Naive thymus-derived CD4-positive, alpha-beta T cell (primary cell): ENCODE results near the gene CASKIN2. TPM values are rescaled to one million over a fixed set of nuclear protein-coding genes. Genes with fewer than 3 reads are reported as not detected.

Experiments used
- ATAC-seq: fragments of 150-1000 bp; cut with Tn5 transposase; 2 replicates; pipeline ENCODE4 v1.10.0; 2021; ENCODE audit warnings: mild to moderate bottlenecking, moderate library complexity
- CTCF ChIA-PET: fragments of 350-600 bp; sonication (Branson Sonifier 250); formaldehyde crosslinking; loops from one replicate; lab custom pipeline; 2021; ENCODE audit warnings: antibody characterized with exemption; lab: Charles Lee
- POLR2A ChIA-PET: fragments of 350-600 bp; sonication (Branson Sonifier 250); formaldehyde crosslinking; loops from one replicate; lab custom pipeline; 2021; ENCODE audit warnings: antibody characterized with exemption, inconsistent platforms; lab: Charles Lee
- DNase-seq, 9 donors: peaks; one replicate each; pipeline versions ENCODE4 v3.0.0 to v3.0.0-alpha.2; 2020 to 2022; ENCODE audit warnings: mixed read lengths in 1 of 9
- H3K27ac ChIP-seq: one replicate; pipeline ENCODE4 v1.7.0; 2013; ENCODE audit warnings: mild to moderate bottlenecking, low read depth, low read length, moderate library complexity
- H3K27me3 ChIP-seq, 2 donors: one replicate each; pipeline ENCODE4 v1.7.0; 2013; ENCODE audit warnings: low read length in 2 of 2, mild to moderate bottlenecking in 2 of 2, moderate library complexity in 2 of 2; ENCODE audit not compliant: control insufficient read depth in 2 of 2, insufficient read depth in 2 of 2
- H3K36me3 ChIP-seq, 3 experiments: 1 replicate in 2 of 3; 2 replicates in 1 of 3; pipeline ENCODE4 v1.7.0; 2013; ENCODE audit warnings: low read length in 3 of 3, mild to moderate bottlenecking in 3 of 3, moderate library complexity in 1 of 3; ENCODE audit not compliant: insufficient read depth in 3 of 3, control insufficient read depth in 2 of 3
- H3K4me1 ChIP-seq, 2 donors: one replicate each; pipeline ENCODE4 v1.7.0; 2013; ENCODE audit warnings: low read length in 2 of 2, mild to moderate bottlenecking in 2 of 2, moderate library complexity in 1 of 2; ENCODE audit not compliant: control insufficient read depth in 2 of 2, insufficient read depth in 2 of 2
- H3K4me3 ChIP-seq: 2 replicates; pipeline ENCODE4 v1.7.0; 2013; ENCODE audit warnings: mild to moderate bottlenecking, low read length
- H3K9me3 ChIP-seq, 3 experiments: 1 replicate in 2 of 3; 2 replicates in 1 of 3; pipeline ENCODE4 v1.7.0; 2013; ENCODE audit warnings: low read length in 3 of 3; ENCODE audit not compliant: control insufficient read depth in 2 of 3
- H3K27ac Mint-ChIP-seq, 9 donors: one replicate each; pipeline ENCODE4 v1.8.0; 2020 to 2022; ENCODE audit warnings: mixed read lengths in 9 of 9, mild to moderate bottlenecking in 8 of 9, moderate library complexity in 5 of 9, inconsistent platforms in 2 of 9
- H3K27me3 Mint-ChIP-seq, 5 donors: one replicate each; pipeline ENCODE4 v1.8.0; 2021 to 2022; ENCODE audit warnings: mixed read lengths in 5 of 5, mild to moderate bottlenecking in 1 of 5
- H3K36me3 Mint-ChIP-seq, 5 donors: one replicate each; pipeline ENCODE4 v1.8.0; 2020 to 2022; ENCODE audit warnings: mixed read lengths in 5 of 5, mild to moderate bottlenecking in 3 of 5, inconsistent platforms in 1 of 5
- H3K4me1 Mint-ChIP-seq, 7 donors: one replicate each; pipeline ENCODE4 v1.8.0; 2020 to 2022; ENCODE audit warnings: mixed read lengths in 7 of 7, mild to moderate bottlenecking in 3 of 7, inconsistent platforms in 1 of 7
- H3K4me3 Mint-ChIP-seq, 10 donors: one replicate each; pipeline ENCODE4 v1.8.0; 2020 to 2022; ENCODE audit warnings: mild to moderate bottlenecking in 10 of 10, mixed read lengths in 10 of 10, moderate library complexity in 6 of 10, inconsistent platforms in 2 of 10
- H3K9me3 Mint-ChIP-seq, 11 donors: one replicate each; pipeline ENCODE4 v1.8.0; 2020 to 2022; ENCODE audit warnings: mixed read lengths in 11 of 11, mild to moderate bottlenecking in 4 of 11, inconsistent platforms in 1 of 11, moderate library complexity in 1 of 11
- intact Hi-C, 2 donors: fragments of 100-400 bp; cut with micrococcal nuclease; formaldehyde crosslinking; loops; one replicate each; pipeline ENCODE4 v1.15.1; 2023
- polyA plus RNA-seq, 2 donors: library from polyadenylated mRNA; unstranded; fragments of 300-500 nt; fragmentation: Illumina TruSeq; gene quantifications; one replicate each; pipeline ENCODE4 v1.2.3, GENCODE V29; 2021
- total RNA-seq, 6 experiments: library from RNA in 5 of 6; stranded (reverse) in 5 of 6; gene quantifications; 1 replicate in 5 of 6; 2 replicates in 1 of 6; pipeline ENCODE4 v1.2.3 and lab custom pipeline; 2021 to 2026

Gene CASKIN2
- total and polyA plus RNA-seq, 7 experiments from 2014 or later = 0.22 to 1.2 (median 0.60) TPM; not detected in 1

DNA sequence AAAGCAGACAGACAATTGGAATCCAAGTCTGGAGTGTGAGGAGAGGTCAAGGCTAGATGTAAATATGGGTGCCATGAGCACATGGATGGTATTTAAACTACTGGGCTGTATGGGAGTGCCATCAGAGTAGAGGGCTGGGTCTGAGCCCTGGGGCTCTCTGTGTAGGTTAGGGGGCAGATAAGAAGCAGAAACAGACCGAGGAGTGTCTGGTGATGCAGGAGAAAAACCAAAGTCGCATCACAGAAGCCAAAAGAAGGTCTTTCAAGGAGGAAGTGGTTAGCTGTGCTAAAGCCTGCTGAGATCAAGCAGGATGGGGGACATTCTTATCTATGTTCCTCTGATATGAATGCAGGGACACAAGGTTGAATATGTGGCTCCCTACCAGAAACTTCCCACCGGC lies 2.9 kb upstream of the CASKIN2 start:
- Histone ChIP-seq H3K9me3 (no peaks in the 10 kb centered on the region), H3K27me3 (no peaks in the 10 kb centered on the region), H3K4me1 (peaks cover 23 to 25% of the 10 kb centered on the region in 2 donors), H3K27ac (peak overlapping the region; percentile 71), H3K36me3 (peaks cover 8 to 37% (median 10%) of the 10 kb centered on the region in 3 experiments), H3K4me3 (peak overlapping the region; percentile 74)
- ATAC-seq (peak; percentile 54), DNase-seq (peak in 7 of 9 donors; percentile 53 to 82 (median 79))
- peaks cover 18 to 28% (median 24%) of the 10 kb centered on the region in 7 donors for H3K4me1 Mint-ChIP-seq
- H3K36me3 Mint-ChIP-seq = peaks cover 0 to 22% (median 7%) of the 10 kb centered on the region in 5 donors
- CTCF ChIA-PET = interaction anchor here (0.9 kb wide), 1 partner anchor 13 kb away, joined by 4 read pairs; no protein-coding TSS in a partner anchor
- H3K27me3 Mint-ChIP-seq = peaks cover 0 to 10% (median 0%) of the 10 kb centered on the region in 5 donors
- peak overlapping the region; percentile 77 to 87 (median 82) for H3K4me3 Mint-ChIP-seq
- peak overlapping the region; percentile 80 to 96 (median 92) for H3K27ac Mint-ChIP-seq
- peaks cover 0 to 2% (median 0%) of the 10 kb centered on the region in 11 donors for H3K9me3 Mint-ChIP-seq
- intact Hi-C loops = loop anchor here (1.0 to 5.0 kb wide), 3 partner anchors 17 to 246 kb away; partner anchors contain the start of genes MIF4GD (in 1 of the 2), RECQL5 (in 1 of the 2) and SAP30BP (in 1 of the 2)
- POLR2A ChIA-PET = interaction anchor here (0.6 to 1.6 kb wide), 6 partner anchors 9 to 229 kb away, joined by 3 to 7 read pairs (median 4); partner anchors contain the start of genes GRB2 and SLC25A19

DNA sequence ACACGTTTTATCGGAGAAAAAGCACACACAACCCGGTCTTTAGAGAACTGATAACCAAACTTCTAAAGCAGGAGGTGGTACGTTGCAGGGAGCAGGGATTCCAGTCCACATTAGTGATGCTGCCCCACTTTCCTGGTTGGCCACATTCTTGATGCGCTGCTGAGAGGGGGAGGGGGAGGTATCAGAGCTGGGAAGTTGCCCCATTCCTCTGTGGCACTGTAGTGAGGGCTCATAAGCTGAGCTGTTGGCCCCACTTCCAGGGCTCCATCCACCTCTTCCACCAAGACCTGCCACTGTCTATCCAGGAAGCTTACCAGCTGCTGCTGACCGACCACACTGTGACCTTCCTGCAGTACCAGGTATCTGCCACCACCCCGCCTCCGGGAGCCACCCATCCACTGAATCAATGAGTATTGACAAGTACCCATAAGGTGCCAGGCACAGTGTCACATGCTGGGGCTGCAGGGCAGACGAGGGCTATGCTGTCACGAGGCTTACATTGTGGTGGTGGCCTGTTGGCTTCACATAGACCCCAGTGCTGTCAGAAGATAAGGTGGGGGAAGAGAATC lies 2.0 kb upstream of the CASKIN2 start:
- Histone ChIP-seq H3K4me3 (peak overlapping the region; percentile 74), H3K27ac (peak overlapping the region; percentile 71), H3K4me1 (peaks cover 23 to 25% of the 10 kb centered on the region in 2 donors), H3K36me3 (peaks cover 8 to 32% (median 10%) of the 10 kb centered on the region in 3 experiments), H3K27me3 (no peaks in the 10 kb centered on the region), H3K9me3 (no peaks in the 10 kb centered on the region)
- H3K27me3 Mint-ChIP-seq = peaks cover 0 to 14% (median 0%) of the 10 kb centered on the region in 5 donors
- H3K36me3 Mint-ChIP-seq = peaks cover 0 to 20% (median 5%) of the 10 kb centered on the region in 5 donors
- ATAC-seq = no peak
- intact Hi-C loops = loop anchor here (2.0 to 5.0 kb wide), 3 partner anchors 150 to 267 kb away; partner anchors contain the start of genes MIF4GD (in 1 of the 2), RECQL5 (in 1 of the 2), SAP30BP (in 1 of the 2) and UNK (in 1 of the 2)
- DNase-seq = peak in 1 of 9 donors; percentile 33
- H3K9me3 Mint-ChIP-seq = peaks cover 0 to 2% (median 0%) of the 10 kb centered on the region in 11 donors
- ChIA-PET CTCF (interaction anchor here (1.2 to 1.3 kb wide), 2 partner anchors 30 to 228 kb away, joined by 4 to 6 read pairs; partner anchors contain the start of gene SLC25A19), POLR2A (interaction anchor here (0.6 to 1.9 kb wide), 9 partner anchors 10 to 387 kb away, joined by 3 to 15 read pairs (median 5); partner anchors contain the start of genes GRB2 and TMEM94)
- peaks cover 18 to 28% (median 24%) of the 10 kb centered on the region in 7 donors for H3K4me1 Mint-ChIP-seq
- H3K27ac Mint-ChIP-seq = peak overlapping the region; percentile 80 to 96 (median 92)
- peak overlapping the region; percentile 77 to 87 (median 82) for H3K4me3 Mint-ChIP-seq

DNA sequence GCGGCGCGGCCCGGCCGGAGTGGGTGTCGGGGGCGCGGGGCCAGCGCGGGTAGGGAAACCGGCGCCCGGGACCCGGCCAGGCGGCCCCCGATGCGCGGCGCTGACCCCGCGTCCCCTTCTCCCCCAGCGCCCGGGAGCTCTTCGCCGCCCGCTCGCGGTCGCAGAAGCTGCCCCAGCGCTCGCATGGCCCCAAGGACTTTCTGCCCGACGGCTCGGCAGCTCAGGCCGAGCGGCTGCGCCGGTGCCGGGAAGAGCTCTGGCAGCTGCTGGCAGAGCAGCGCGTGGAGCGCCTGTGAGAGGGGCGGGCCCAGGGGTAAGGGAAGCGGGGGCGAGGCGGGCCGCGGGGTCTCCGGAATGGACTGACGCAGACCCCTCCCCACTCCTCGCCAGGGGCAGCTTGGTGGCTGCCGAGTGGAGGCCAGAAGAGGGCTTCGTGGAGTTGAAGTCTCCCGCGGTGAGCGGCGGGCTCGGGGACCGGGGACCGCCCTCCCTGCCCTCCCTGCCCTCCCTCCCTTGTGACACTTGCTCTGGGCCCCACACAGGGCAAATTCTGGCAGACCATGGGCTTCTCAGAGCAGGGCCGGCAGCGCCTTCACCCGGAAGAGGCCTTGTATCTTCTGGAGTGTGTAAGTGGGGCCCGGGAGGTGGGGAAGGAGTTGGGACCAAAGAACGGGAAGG lies 1.4 kb upstream of the CASKIN2 start:
- CTCF ChIA-PET = interaction anchor here (0.8 to 1.3 kb wide), 7 partner anchors 8 to 227 kb away, joined by 3 to 6 read pairs (median 4); partner anchors contain the start of genes LLGL2 and SLC25A19
- intact Hi-C loops = loop anchor here (1.0 to 5.0 kb wide), 10 partner anchors 9 to 268 kb away; partner anchors contain the start of genes GRB2 (in 2 of the 2), LLGL2 (in 2 of the 2), MIF4GD (in 2 of the 2) and SLC25A19 (in 2 of the 2)

DNA sequence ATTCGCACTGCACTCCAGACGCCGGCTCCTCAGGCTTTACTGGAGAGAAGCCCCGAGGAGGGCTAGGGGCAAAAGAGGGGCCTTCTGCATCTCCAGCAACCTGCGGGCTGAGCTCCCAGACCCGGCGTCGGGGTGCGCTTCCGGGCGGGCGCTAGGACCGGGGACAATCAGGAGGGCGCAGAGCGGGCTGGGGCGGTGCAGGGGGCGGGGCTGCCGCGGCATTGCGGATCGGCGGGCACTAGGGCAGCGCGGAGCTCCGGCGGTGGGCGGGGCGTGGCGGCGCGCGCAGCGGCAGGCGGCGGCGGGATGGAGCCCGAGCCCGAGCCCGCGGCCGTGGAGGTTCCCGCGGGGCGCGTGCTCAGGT lies 900 bp upstream of the CASKIN2 start, which contains the start of gene TSEN54:
Gene TSEN54 (plus strand): TSS at position 274 of the 364 bp plus-strand sequence. CDS start 33 bp downstream, at position 307.
- Mint-ChIP-seq H3K27ac (peak within 1 kb of the TSS; percentile 56 to 96 (median 92)), H3K27me3 (peaks cover 0 to 14% (median 0%) of the 10 kb centered on the region in 5 donors), H3K9me3 (peaks cover 0 to 2% (median 0%) of the 10 kb centered on the region in 11 donors), H3K4me3 (peak within 1 kb of the TSS; percentile 77 to 87 (median 82)), H3K4me1 (peaks cover 18 to 28% (median 22%) of the 10 kb centered on the region in 7 donors), H3K36me3 (peaks cover 0 to 20% (median 5%) of the 10 kb centered on the region in 5 donors)
- ChIA-PET POLR2A (interaction anchor here (0.6 to 1.9 kb wide), 13 partner anchors 9 to 428 kb away, joined by 3 to 19 read pairs (median 4); partner anchors contain the start of genes LLGL2 and TMEM94), CTCF (interaction anchor here (0.8 to 1.3 kb wide), 7 partner anchors 9 to 227 kb away, joined by 3 to 6 read pairs (median 4); partner anchors contain the start of genes LLGL2 and SLC25A19)
- Histone ChIP-seq H3K27me3 (no peaks in the 10 kb centered on the region), H3K36me3 (peaks cover 8 to 21% (median 10%) of the 10 kb centered on the region in 3 experiments), H3K27ac (peak within 1 kb of the TSS; percentile 71), H3K4me3 (peak within 1 kb of the TSS; percentile 97), H3K9me3 (no peaks in the 10 kb centered on the region), H3K4me1 (peaks cover 23 to 25% of the 10 kb centered on the region in 2 donors)
- DNase-seq (peak; percentile 90 to 98 (median 94)), ATAC-seq (peak; percentile 95)
- intact Hi-C loops = loop anchor here (1.0 to 5.0 kb wide), 10 partner anchors 9 to 269 kb away; partner anchors contain the start of genes GRB2 (in 2 of the 2), LLGL2 (in 2 of the 2), MIF4GD (in 2 of the 2) and SLC25A19 (in 2 of the 2)

More for the DNA sequence above, 1.4 kb upstream of the CASKIN2 start:
- peak overlapping the region; percentile 77 to 87 (median 82) for H3K4me3 Mint-ChIP-seq
- POLR2A ChIA-PET = interaction anchor here (0.6 to 1.9 kb wide), 15 partner anchors 8 to 428 kb away, joined by 3 to 19 read pairs (median 4); partner anchors contain the start of genes GRB2, LLGL2 and TMEM94
- peaks cover 18 to 28% (median 24%) of the 10 kb centered on the region in 7 donors for H3K4me1 Mint-ChIP-seq
- peak; percentile 0 for ATAC-seq
- H3K27ac Mint-ChIP-seq = peak overlapping the region; percentile 32 to 96 (median 92)
- peaks cover 0 to 14% (median 0%) of the 10 kb centered on the region in 5 donors for H3K27me3 Mint-ChIP-seq
- Histone ChIP-seq H3K27ac (peak overlapping the region; percentile 71), H3K9me3 (no peaks in the 10 kb centered on the region), H3K36me3 (peaks cover 8 to 26% (median 10%) of the 10 kb centered on the region in 3 experiments), H3K27me3 (no peaks in the 10 kb centered on the region), H3K4me3 (peak overlapping the region; percentile 74), H3K4me1 (peaks cover 23 to 25% of the 10 kb centered on the region in 2 donors)
- DNase-seq = peak in 4 of 9 donors; percentile 29 to 65 (median 34)
- peaks cover 0 to 2% (median 0%) of the 10 kb centered on the region in 11 donors for H3K9me3 Mint-ChIP-seq
- peaks cover 0 to 20% (median 5%) of the 10 kb centered on the region in 5 donors for H3K36me3 Mint-ChIP-seq

DNA sequence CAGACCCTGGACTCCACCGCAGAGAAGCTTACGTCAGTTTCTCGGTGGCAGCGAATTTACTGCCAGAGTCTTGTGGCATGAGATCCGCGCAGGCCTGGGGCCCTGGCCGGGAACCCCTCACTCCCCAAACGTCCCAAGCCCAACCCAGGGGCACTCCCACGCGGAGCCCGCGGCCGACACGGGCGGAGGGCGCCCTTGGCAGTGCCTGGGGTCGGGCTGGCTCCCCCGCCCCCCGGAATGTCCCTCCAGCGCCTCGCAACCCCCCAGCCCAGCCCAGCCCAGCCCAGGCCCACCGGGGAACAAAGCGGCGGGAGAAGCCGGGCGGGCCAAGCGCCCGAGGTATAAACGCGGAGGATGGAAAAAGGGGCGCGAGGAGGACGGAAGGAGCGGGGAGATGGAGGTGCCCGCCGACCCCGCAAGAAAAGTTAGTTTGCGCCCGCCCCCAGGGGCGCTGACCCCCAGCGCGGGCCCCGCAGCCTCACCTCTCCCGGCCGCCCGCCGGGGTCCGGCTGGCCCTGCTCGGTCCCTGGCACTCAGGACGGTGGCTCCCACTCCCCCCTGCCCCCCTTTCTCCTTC lies 330 bp downstream of the CASKIN2 start:
- Mint-ChIP-seq H3K36me3 (peaks cover 0 to 20% (median 5%) of the 10 kb centered on the region in 5 donors), H3K4me3 (peak overlapping the region in 7 of 10 donors; percentile 27 to 81 (median 34)), H3K27ac (no peak overlapping the region), H3K4me1 (peaks cover 18 to 28% (median 22%) of the 10 kb centered on the region in 7 donors), H3K27me3 (peaks cover 0 to 14% (median 0%) of the 10 kb centered on the region in 5 donors), H3K9me3 (peaks cover 0 to 2% (median 0%) of the 10 kb centered on the region in 11 donors)
- no peaks in the 10 kb centered on the region for H3K9me3 ChIP-seq
- ChIA-PET CTCF (interaction anchor here (1.4 kb wide), 1 partner anchor 90 kb away, joined by 3 read pairs; no protein-coding TSS in a partner anchor), POLR2A (interaction anchor here (0.9 to 1.0 kb wide), 2 partner anchors 9 to 59 kb away, joined by 4 read pairs; no protein-coding TSS in a partner anchor)
- H3K36me3 ChIP-seq = peaks cover 8 to 12% (median 10%) of the 10 kb centered on the region in 3 experiments
- H3K4me1 ChIP-seq = peaks cover 23 to 25% of the 10 kb centered on the region in 2 donors
- ATAC-seq = no peak
- H3K27me3 ChIP-seq = no peaks in the 10 kb centered on the region
- H3K4me3 ChIP-seq = peak overlapping the region; percentile 97
- H3K27ac ChIP-seq = no peak overlapping the region
- no peak for DNase-seq
- intact Hi-C loops = loop anchor here (1.0 to 5.0 kb wide), 4 partner anchors 59 to 243 kb away; partner anchors contain the start of genes MIF4GD (in 1 of the 2), RECQL5 (in 1 of the 2), SAP30BP (in 1 of the 2) and TMEM94 (in 1 of the 2)
